WTC11 (cell line): ENCODE results near the gene CLOCK.

ENCODE experiments used
- ARID4B ChIP-seq: sonication (generic); formaldehyde crosslinking; IDR thresholded peaks from 2 replicates; pipeline ENCODE4 v1.8.0; 2023; ENCODE audit warnings: missing genetic modification reagents, mild to moderate bottlenecking, borderline replicate concordance
- ATF1 ChIP-seq: sonication (generic); formaldehyde crosslinking; IDR thresholded peaks from 2 replicates; pipeline ENCODE4 v1.8.1; 2023; ENCODE audit warnings: mild to moderate bottlenecking, moderate library complexity, missing genetic modification reagents
- CTCF ChIP-seq: fragments of 200-600 bp; IDR thresholded peaks from 2 replicates; pipeline ENCODE4 v1.8.0; 2022; ENCODE audit warnings: antibody characterized with exemption
- ELF4 ChIP-seq: sonication (generic); formaldehyde crosslinking; IDR thresholded peaks from 2 replicates; pipeline ENCODE4 v1.8.1; 2022; ENCODE audit warnings: low read depth, mild to moderate bottlenecking, moderate library complexity, missing genetic modification reagents
- KAT7 ChIP-seq: sonication (generic); formaldehyde crosslinking; IDR thresholded peaks from 2 replicates; pipeline ENCODE4 v1.8.1; 2023; ENCODE audit warnings: missing genetic modification reagents, mild to moderate bottlenecking, borderline replicate concordance
- MAX ChIP-seq: sonication (generic); formaldehyde crosslinking; IDR thresholded peaks from 2 replicates; pipeline ENCODE4 v1.8.0; 2022; ENCODE audit warnings: mild to moderate bottlenecking, missing genetic modification reagents
- SP1 ChIP-seq: sonication (generic); formaldehyde crosslinking; conservative IDR thresholded peaks from 2 replicates; pipeline ENCODE4 v1.8.1; 2022; ENCODE audit warnings: missing genetic modification reagents
- ZNF396 ChIP-seq: fragments of 250-450 bp; sonication (Bioruptor Pico); IDR thresholded peaks from 2 replicates; pipeline ENCODE4 v1.8.0; 2021; ENCODE audit warnings: mild to moderate bottlenecking, moderate library complexity, borderline replicate concordance
- TF ChIP-seq, protein P1 (sequence below): sonication (generic); formaldehyde crosslinking; IDR thresholded peaks from 2 replicates; pipeline ENCODE4 v1.8.0; 2022; ENCODE audit warnings: missing genetic modification reagents
- TF ChIP-seq, protein P2 (sequence below): sonication (generic); formaldehyde crosslinking; conservative IDR thresholded peaks from 2 replicates; pipeline ENCODE4 v1.8.1; 2023; ENCODE audit warnings: mild to moderate bottlenecking, low read depth, missing genetic modification reagents, moderate library complexity
- TF ChIP-seq, protein P3 (sequence below): sonication (generic); formaldehyde crosslinking; IDR thresholded peaks from 2 replicates; pipeline ENCODE4 v1.8.1; 2023; ENCODE audit warnings: mild to moderate bottlenecking, missing genetic modification reagents
- TF ChIP-seq, protein P4 (sequence below): sonication (generic); formaldehyde crosslinking; IDR thresholded peaks from 2 replicates; pipeline ENCODE4 v1.8.1; 2023; ENCODE audit warnings: mild to moderate bottlenecking, missing genetic modification reagents, moderate library complexity
- TF ChIP-seq, protein P5 (sequence below): sonication (generic); formaldehyde crosslinking; IDR thresholded peaks from 2 replicates; pipeline ENCODE4 v1.8.0; 2023; ENCODE audit warnings: mild to moderate bottlenecking, missing genetic modification reagents
- TF ChIP-seq, protein P6 (sequence below): sonication (generic); formaldehyde crosslinking; IDR thresholded peaks from 2 replicates; pipeline ENCODE4 v1.8.0; 2022; ENCODE audit warnings: mild to moderate bottlenecking, missing genetic modification reagents

GRCh38 chr4:55543858-55544257, 2.9 kb downstream of the CLOCK start:
- TF ChIP-seq CTCF (no peak), KAT7 (no peak), SP1 (CRISPR knock-in tag) (no peak), MAX (no peak), ARID4B (CRISPR knock-in tag) (no peak), ZNF396 (CRISPR knock-in tag) (no peak), ELF4 (CRISPR knock-in tag) (no peak), ATF1 (no peak)
- TF ChIP-seq, protein P1, sequence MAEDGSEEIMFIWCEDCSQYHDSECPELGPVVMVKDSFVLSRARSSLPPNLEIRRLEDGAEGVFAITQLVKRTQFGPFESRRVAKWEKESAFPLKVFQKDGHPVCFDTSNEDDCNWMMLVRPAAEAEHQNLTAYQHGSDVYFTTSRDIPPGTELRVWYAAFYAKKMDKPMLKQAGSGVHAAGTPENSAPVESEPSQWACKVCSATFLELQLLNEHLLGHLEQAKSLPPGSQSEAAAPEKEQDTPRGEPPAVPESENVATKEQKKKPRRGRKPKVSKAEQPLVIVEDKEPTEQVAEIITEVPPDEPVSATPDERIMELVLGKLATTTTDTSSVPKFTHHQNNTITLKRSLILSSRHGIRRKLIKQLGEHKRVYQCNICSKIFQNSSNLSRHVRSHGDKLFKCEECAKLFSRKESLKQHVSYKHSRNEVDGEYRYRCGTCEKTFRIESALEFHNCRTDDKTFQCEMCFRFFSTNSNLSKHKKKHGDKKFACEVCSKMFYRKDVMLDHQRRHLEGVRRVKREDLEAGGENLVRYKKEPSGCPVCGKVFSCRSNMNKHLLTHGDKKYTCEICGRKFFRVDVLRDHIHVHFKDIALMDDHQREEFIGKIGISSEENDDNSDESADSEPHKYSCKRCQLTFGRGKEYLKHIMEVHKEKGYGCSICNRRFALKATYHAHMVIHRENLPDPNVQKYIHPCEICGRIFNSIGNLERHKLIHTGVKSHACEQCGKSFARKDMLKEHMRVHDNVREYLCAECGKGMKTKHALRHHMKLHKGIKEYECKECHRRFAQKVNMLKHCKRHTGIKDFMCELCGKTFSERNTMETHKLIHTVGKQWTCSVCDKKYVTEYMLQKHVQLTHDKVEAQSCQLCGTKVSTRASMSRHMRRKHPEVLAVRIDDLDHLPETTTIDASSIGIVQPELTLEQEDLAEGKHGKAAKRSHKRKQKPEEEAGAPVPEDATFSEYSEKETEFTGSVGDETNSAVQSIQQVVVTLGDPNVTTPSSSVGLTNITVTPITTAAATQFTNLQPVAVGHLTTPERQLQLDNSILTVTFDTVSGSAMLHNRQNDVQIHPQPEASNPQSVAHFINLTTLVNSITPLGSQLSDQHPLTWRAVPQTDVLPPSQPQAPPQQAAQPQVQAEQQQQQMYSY (CRISPR knock-in tag), result no peak
- TF ChIP-seq, protein P2, sequence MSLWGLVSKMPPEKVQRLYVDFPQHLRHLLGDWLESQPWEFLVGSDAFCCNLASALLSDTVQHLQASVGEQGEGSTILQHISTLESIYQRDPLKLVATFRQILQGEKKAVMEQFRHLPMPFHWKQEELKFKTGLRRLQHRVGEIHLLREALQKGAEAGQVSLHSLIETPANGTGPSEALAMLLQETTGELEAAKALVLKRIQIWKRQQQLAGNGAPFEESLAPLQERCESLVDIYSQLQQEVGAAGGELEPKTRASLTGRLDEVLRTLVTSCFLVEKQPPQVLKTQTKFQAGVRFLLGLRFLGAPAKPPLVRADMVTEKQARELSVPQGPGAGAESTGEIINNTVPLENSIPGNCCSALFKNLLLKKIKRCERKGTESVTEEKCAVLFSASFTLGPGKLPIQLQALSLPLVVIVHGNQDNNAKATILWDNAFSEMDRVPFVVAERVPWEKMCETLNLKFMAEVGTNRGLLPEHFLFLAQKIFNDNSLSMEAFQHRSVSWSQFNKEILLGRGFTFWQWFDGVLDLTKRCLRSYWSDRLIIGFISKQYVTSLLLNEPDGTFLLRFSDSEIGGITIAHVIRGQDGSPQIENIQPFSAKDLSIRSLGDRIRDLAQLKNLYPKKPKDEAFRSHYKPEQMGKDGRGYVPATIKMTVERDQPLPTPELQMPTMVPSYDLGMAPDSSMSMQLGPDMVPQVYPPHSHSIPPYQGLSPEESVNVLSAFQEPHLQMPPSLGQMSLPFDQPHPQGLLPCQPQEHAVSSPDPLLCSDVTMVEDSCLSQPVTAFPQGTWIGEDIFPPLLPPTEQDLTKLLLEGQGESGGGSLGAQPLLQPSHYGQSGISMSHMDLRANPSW, result no peak
- TF ChIP-seq, protein P3, sequence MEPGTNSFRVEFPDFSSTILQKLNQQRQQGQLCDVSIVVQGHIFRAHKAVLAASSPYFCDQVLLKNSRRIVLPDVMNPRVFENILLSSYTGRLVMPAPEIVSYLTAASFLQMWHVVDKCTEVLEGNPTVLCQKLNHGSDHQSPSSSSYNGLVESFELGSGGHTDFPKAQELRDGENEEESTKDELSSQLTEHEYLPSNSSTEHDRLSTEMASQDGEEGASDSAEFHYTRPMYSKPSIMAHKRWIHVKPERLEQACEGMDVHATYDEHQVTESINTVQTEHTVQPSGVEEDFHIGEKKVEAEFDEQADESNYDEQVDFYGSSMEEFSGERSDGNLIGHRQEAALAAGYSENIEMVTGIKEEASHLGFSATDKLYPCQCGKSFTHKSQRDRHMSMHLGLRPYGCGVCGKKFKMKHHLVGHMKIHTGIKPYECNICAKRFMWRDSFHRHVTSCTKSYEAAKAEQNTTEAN, result no peak
- TF ChIP-seq, protein P4, sequence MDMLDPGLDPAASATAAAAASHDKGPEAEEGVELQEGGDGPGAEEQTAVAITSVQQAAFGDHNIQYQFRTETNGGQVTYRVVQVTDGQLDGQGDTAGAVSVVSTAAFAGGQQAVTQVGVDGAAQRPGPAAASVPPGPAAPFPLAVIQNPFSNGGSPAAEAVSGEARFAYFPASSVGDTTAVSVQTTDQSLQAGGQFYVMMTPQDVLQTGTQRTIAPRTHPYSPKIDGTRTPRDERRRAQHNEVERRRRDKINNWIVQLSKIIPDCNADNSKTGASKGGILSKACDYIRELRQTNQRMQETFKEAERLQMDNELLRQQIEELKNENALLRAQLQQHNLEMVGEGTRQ (CRISPR knock-in tag), result no peak
- TF ChIP-seq, protein P5, sequence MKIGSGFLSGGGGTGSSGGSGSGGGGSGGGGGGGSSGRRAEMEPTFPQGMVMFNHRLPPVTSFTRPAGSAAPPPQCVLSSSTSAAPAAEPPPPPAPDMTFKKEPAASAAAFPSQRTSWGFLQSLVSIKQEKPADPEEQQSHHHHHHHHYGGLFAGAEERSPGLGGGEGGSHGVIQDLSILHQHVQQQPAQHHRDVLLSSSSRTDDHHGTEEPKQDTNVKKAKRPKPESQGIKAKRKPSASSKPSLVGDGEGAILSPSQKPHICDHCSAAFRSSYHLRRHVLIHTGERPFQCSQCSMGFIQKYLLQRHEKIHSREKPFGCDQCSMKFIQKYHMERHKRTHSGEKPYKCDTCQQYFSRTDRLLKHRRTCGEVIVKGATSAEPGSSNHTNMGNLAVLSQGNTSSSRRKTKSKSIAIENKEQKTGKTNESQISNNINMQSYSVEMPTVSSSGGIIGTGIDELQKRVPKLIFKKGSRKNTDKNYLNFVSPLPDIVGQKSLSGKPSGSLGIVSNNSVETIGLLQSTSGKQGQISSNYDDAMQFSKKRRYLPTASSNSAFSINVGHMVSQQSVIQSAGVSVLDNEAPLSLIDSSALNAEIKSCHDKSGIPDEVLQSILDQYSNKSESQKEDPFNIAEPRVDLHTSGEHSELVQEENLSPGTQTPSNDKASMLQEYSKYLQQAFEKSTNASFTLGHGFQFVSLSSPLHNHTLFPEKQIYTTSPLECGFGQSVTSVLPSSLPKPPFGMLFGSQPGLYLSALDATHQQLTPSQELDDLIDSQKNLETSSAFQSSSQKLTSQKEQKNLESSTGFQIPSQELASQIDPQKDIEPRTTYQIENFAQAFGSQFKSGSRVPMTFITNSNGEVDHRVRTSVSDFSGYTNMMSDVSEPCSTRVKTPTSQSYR (CRISPR knock-in tag), result no peak
- TF ChIP-seq, protein P6, sequence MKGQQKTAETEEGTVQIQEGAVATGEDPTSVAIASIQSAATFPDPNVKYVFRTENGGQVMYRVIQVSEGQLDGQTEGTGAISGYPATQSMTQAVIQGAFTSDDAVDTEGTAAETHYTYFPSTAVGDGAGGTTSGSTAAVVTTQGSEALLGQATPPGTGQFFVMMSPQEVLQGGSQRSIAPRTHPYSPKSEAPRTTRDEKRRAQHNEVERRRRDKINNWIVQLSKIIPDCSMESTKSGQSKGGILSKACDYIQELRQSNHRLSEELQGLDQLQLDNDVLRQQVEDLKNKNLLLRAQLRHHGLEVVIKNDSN (CRISPR knock-in tag), result no peak
